ENCODE measurements around the gene DESI2.

The DESI2 gene

DNA sequence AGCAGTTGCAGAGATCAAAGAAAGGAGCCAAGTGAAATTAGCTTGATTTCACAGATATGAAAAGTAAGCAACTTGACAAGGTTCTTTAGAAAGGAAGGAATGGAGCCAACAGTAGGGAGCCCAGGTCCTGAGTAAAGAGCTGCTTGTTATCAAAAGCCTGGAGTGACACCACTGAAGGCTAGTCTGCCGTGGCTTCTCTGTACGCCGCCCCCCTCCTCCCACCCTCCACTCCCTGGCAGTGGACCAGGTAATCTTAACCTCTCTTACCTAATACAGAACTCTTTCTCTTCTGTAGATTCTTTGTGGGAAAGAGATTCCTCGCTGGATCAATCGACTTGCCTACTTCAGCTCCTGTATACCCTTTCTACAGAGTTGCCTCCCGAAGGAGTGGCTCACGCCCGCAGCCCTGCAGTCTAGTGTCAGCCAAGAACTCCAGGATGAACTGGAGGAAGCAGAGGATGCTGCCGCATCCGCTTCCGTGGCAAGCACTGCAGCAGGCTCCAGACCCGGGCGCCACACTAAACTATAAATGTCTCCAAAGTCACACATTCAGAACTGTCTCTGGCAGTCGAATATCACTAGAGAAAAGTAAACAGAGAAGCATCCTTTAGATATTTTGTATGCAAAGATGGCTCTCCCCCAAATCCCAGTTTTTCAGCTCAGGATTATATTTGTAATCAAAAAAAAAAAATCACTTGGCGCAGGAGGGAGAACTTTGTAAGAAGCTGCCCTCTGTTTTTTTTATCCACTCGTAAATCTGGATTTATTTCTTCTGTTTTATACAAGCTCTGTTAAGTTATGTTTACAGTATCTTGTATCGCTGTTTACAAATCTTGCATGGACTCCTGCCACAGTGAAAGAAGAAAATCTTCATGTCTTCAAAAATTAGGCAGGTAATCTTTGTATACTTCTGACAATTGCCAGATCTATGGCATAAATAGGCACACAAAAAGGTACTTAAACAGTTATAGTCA is 52.6 kb downstream of the DESI2 start:
- Mint-ChIP-seq H3K36me3 (peaks cover 25% of the 10 kb centered on the region), H3K4me1 (no peaks in the 10 kb centered on the region), H3K9me3 (peaks cover 3% of the 10 kb centered on the region), H3K4me3 (no peak overlapping the region), H3K27ac (no peak overlapping the region), H3K27me3 (no peaks in the 10 kb centered on the region)
- no peak for DNase-seq (ENCODE audit: low spot score in 2 of 2)
- no peak for ATAC-seq (ENCODE audit: low read depth)

DNA sequence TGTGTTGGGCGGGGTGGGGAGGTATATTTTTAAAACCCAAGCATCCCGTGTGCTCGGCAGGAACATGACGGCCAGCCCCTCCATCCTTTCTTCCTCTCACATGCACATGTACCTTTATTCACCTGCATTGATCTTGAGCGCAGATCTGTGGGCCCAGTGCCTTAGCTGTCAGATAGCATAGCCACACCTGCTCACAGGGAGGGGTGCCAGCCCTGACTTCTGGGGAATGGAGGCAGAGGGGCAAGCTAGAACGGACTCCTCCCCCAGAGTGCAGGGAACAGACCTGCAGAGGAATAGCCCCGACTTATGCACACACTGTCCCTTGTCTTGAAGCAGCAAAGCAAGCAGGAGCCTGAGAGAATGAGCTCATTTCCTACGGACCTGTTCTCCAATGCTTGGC is 56.1 kb downstream of the DESI2 start:
- Mint-ChIP-seq H3K9me3 (no peaks in the 10 kb centered on the region), H3K36me3 (peaks cover 9% of the 10 kb centered on the region), H3K27ac (no peak overlapping the region), H3K4me3 (no peak overlapping the region), H3K4me1 (peaks cover 4% of the 10 kb centered on the region), H3K27me3 (peaks cover 4% of the 10 kb centered on the region)
- no peak for DNase-seq (ENCODE audit: low spot score in 2 of 2)
- no peak for ATAC-seq (ENCODE audit: low read depth)

DNA sequence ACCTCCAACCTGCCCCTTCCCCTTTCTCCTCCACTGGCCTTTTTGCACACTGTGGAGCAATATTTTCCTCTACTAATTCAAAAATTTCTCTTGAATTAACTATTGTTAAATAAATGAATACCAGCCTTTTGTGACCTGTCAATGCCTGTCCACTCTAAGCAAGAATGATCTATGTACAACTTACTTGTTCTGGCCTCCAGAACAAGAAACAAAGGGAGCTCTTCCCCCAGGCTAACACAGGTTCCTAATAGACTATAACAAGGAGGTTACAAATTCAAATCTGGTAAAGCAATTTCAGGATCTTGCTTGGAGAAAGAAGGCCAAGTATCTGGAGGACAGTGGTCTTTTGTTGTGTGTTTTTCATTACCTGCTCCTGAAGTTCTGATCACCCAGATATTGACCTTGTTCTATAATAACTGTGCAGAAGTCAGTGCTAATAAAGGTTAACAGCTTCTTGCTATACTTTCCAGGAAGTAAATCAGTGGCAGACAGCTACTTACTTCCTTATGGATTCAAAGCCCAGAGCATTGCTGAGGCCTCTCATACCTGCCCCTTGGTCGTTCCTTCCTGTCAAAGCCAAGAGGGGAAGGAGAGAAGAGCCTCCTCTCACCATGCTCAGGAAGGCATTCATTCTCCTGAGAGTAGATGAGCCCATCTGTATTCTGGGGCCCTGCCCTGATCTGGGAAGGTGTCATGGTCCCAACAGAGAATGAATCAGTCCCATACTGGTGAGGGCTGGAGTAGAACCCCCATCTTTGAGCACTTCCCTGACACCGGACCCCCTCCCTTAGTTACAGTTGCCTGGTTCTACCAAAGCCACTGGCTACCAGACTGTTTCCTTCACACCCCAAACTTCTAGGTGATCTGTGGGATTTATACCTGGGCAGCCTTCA is 56.8 kb downstream of the DESI2 start:
- no peak for ATAC-seq (ENCODE audit: low read depth)
- no peak for DNase-seq (ENCODE audit: low spot score in 2 of 2)
- H3K27me3 Mint-ChIP-seq = peaks cover 4% of the 10 kb centered on the region
- H3K4me1 Mint-ChIP-seq = peaks cover 4% of the 10 kb centered on the region
- H3K36me3 Mint-ChIP-seq = peaks cover 5% of the 10 kb centered on the region
- no peak overlapping the region for H3K27ac Mint-ChIP-seq
- H3K4me3 Mint-ChIP-seq = no peak overlapping the region
- H3K9me3 Mint-ChIP-seq = no peaks in the 10 kb centered on the region

GRCh38 chr1:244710474-244711062 is 57.6 kb downstream of the DESI2 start:
- ATAC-seq (ENCODE audit: low read depth) = no peak
- Mint-ChIP-seq H3K4me1 (peaks cover 4% of the 10 kb centered on the region), H3K4me3 (no peak overlapping the region), H3K36me3 (peaks cover 3% of the 10 kb centered on the region), H3K27me3 (peaks cover 4% of the 10 kb centered on the region), H3K9me3 (no peaks in the 10 kb centered on the region), H3K27ac (no peak overlapping the region)
- no peak for DNase-seq (ENCODE audit: low spot score in 2 of 2)

- ATAC-seq (ENCODE audit: low read depth) (no peak), DNase-seq (ENCODE audit: low spot score in 2 of 2) (no peak)
- no peaks in the 10 kb centered on the region for H3K9me3 Mint-ChIP-seq
- peaks cover 4% of the 10 kb centered on the region for H3K4me1 Mint-ChIP-seq
- peaks cover 4% of the 10 kb centered on the region for H3K27me3 Mint-ChIP-seq
- no peak overlapping the region for H3K4me3 Mint-ChIP-seq
- no peak overlapping the region for H3K27ac Mint-ChIP-seq
- no peaks in the 10 kb centered on the region for H3K36me3 Mint-ChIP-seq
Measured at GRCh38 chr1:244712669-244713068, 59.7 kb downstream of the DESI2 start.

- Mint-ChIP-seq H3K27ac (no peak overlapping the region), H3K27me3 (peaks cover 4% of the 10 kb centered on the region), H3K9me3 (no peaks in the 10 kb centered on the region), H3K4me3 (no peak overlapping the region), H3K36me3 (no peaks in the 10 kb centered on the region), H3K4me1 (peaks cover 4% of the 10 kb centered on the region)
- no peak for ATAC-seq (ENCODE audit: low read depth)
- DNase-seq (ENCODE audit: low spot score in 2 of 2) = no peak
Measured at GRCh38 chr1:244713332-244713731, 60.4 kb downstream of the DESI2 start.

GRCh38 chr1:244727871-244728474 is 75.0 kb downstream of the DESI2 start:
- ATAC-seq (ENCODE audit: low read depth) (no peak), DNase-seq (ENCODE audit: low spot score in 2 of 2) (no peak)
- H3K36me3 Mint-ChIP-seq = no peaks in the 10 kb centered on the region
- no peaks in the 10 kb centered on the region for H3K9me3 Mint-ChIP-seq
- peaks cover 9% of the 10 kb centered on the region for H3K4me1 Mint-ChIP-seq
- H3K4me3 Mint-ChIP-seq = no peak overlapping the region
- H3K27ac Mint-ChIP-seq = no peak overlapping the region
- no peaks in the 10 kb centered on the region for H3K27me3 Mint-ChIP-seq

- no peaks in the 10 kb centered on the region for H3K9me3 Mint-ChIP-seq
- H3K27me3 Mint-ChIP-seq = no peaks in the 10 kb centered on the region
- peak; percentile 58 for ATAC-seq (ENCODE audit: low read depth)
- peak overlapping the region; percentile 86 for H3K27ac Mint-ChIP-seq
- H3K36me3 Mint-ChIP-seq = no peaks in the 10 kb centered on the region
- peak overlapping the region; percentile 89 for H3K4me3 Mint-ChIP-seq
- DNase-seq (ENCODE audit: low spot score in 2 of 2) = peak; percentile 21 to 48
- H3K4me1 Mint-ChIP-seq = peaks cover 9% of the 10 kb centered on the region
Measured at GRCh38 chr1:244730153-244730933, 77.4 kb downstream of the DESI2 start.

- Mint-ChIP-seq H3K36me3 (peaks cover 3% of the 10 kb centered on the region), H3K27me3 (no peaks in the 10 kb centered on the region), H3K9me3 (peaks cover 3% of the 10 kb centered on the region), H3K27ac (no peak overlapping the region), H3K4me3 (peak overlapping the region; percentile 84), H3K4me1 (peaks cover 13% of the 10 kb centered on the region)
- no peak for ATAC-seq (ENCODE audit: low read depth)
- no peak for DNase-seq (ENCODE audit: low spot score in 2 of 2)
Measured at GRCh38 chr1:244730934-244731434, 78.1 kb downstream of the DESI2 start.

DNA sequence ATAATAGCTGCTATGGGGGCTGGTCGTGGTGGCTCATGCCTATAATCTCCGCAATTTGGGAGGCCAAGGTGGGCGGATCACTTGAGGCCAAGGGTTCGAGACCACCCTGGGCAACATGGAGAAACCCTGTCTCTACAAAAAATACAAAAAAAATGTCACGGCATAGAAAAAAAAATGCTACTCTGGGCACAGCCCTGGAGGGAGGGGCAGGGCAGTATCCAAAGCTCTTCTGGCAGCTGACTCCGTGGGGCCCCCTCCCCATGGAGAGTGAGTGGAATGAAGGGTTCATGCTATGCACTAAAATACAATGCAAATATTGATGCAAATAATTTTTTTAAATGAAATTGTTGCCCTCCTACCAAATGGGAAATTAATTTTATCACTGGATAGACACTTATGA is 78.7 kb downstream of the DESI2 start:
- Mint-ChIP-seq H3K27me3 (no peaks in the 10 kb centered on the region), H3K4me3 (peak overlapping the region; percentile 39), H3K36me3 (peaks cover 3% of the 10 kb centered on the region), H3K4me1 (peaks cover 13% of the 10 kb centered on the region), H3K9me3 (peaks cover 3% of the 10 kb centered on the region), H3K27ac (no peak overlapping the region)
- ATAC-seq (ENCODE audit: low read depth) (no peak), DNase-seq (ENCODE audit: low spot score in 2 of 2) (no peak)

DNA sequence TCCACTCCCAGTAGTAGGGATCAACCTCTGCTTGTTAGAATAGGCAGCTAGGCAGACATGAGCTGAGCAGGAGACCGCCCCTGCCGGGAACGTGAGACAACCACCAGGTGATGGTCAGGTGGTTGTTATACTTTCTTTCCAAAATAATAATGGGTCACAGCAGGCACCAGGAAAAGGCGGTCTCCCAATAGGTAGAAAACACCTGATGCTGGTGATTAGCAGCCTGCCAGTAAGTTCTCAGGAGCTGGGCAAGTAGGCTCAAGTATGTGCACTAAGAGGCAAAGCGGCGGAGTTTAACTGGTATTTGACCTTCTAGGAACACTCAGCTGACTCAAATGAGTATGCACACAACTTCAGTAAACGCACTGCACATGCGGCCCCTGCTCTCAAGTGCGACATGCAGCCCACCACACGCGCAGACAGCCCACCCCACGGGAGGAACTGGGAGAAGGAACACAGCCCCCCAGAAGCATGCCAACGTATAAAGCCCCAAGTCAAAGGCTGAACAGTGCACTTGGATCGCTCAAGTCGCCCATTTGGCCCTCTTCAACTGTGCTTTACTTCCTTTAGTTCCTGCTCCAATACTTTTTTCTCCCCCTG is 80.0 kb downstream of the DESI2 start:
- ATAC-seq (ENCODE audit: low read depth) = no peak
- no peak for DNase-seq (ENCODE audit: low spot score in 2 of 2)
- H3K4me3 Mint-ChIP-seq = peak overlapping the region; percentile 44
- H3K36me3 Mint-ChIP-seq = peaks cover 3% of the 10 kb centered on the region
- no peaks in the 10 kb centered on the region for H3K27me3 Mint-ChIP-seq
- peaks cover 3% of the 10 kb centered on the region for H3K9me3 Mint-ChIP-seq
- peaks cover 13% of the 10 kb centered on the region for H3K4me1 Mint-ChIP-seq
- no peak overlapping the region for H3K27ac Mint-ChIP-seq

GRCh38 chr1:244735404-244735803 is 82.5 kb downstream of the DESI2 start:
- peak overlapping the region; percentile 12 for H3K27ac Mint-ChIP-seq
- ATAC-seq (ENCODE audit: low read depth) = no peak
- no peak overlapping the region for H3K4me3 Mint-ChIP-seq

More at GRCh38 chr1:244735404-244735803, 82.5 kb downstream of the DESI2 start:
- DNase-seq (ENCODE audit: low spot score in 2 of 2) = no peak
- Mint-ChIP-seq H3K36me3 (peaks cover 3% of the 10 kb centered on the region), H3K4me1 (peaks cover 3% of the 10 kb centered on the region), H3K9me3 (peaks cover 3% of the 10 kb centered on the region), H3K27me3 (no peaks in the 10 kb centered on the region)
